PFSK-1 (cell line): ENCODE data around the gene MAP3K4.

Experiments used
- FOXP2 ChIP-seq: optimal IDR thresholded peaks from 2 replicates; pipeline ENCODE3; 2011; ENCODE audit warnings: borderline replicate concordance, control low read depth, inconsistent platforms; ENCODE audit not compliant: insufficient read depth; ENCODE audit errors: extremely low read length, extremely low read depth
- POLR2AphosphoS5 ChIP-seq: IDR thresholded peaks from 2 replicates; pipeline ENCODE4 v1.6.1; 2012; ENCODE audit warnings: low read depth, mild to moderate bottlenecking, control low read depth, low read length, moderate library complexity
- SIN3A ChIP-seq: IDR thresholded peaks from 2 replicates; pipeline ENCODE4 v1.6.1; 2012; ENCODE audit warnings: mild to moderate bottlenecking, low read length, moderate library complexity, borderline replicate concordance; ENCODE audit not compliant: insufficient read depth
- TAF1 ChIP-seq: IDR thresholded peaks from 2 replicates; pipeline ENCODE4 v1.6.1; 2012; ENCODE audit warnings: low read length, control low read depth, borderline replicate concordance; ENCODE audit not compliant: insufficient read depth
- TF ChIP-seq, protein P1 (sequence below), 2 experiments: IDR thresholded peaks; 2 replicates each; pipeline versions ENCODE4 v1.6.1 to v1.8.0; 2011 to 2012; ENCODE audit warnings: low read depth in 2 of 2, low read length in 2 of 2, control low read depth in 1 of 2, inconsistent platforms in 1 of 2, mild to moderate bottlenecking in 1 of 2, moderate library complexity in 1 of 2; ENCODE audit not compliant: insufficient read depth in 1 of 2

The MAP3K4 gene

GRCh38 chr6:161138543-161139303 is 147.2 kb downstream of the MAP3K4 start:
- TF ChIP-seq TAF1 (no peak), SIN3A (no peak), FOXP2 (no peak), POLR2AphosphoS5 (no peak)
- TF ChIP-seq, protein P1, sequence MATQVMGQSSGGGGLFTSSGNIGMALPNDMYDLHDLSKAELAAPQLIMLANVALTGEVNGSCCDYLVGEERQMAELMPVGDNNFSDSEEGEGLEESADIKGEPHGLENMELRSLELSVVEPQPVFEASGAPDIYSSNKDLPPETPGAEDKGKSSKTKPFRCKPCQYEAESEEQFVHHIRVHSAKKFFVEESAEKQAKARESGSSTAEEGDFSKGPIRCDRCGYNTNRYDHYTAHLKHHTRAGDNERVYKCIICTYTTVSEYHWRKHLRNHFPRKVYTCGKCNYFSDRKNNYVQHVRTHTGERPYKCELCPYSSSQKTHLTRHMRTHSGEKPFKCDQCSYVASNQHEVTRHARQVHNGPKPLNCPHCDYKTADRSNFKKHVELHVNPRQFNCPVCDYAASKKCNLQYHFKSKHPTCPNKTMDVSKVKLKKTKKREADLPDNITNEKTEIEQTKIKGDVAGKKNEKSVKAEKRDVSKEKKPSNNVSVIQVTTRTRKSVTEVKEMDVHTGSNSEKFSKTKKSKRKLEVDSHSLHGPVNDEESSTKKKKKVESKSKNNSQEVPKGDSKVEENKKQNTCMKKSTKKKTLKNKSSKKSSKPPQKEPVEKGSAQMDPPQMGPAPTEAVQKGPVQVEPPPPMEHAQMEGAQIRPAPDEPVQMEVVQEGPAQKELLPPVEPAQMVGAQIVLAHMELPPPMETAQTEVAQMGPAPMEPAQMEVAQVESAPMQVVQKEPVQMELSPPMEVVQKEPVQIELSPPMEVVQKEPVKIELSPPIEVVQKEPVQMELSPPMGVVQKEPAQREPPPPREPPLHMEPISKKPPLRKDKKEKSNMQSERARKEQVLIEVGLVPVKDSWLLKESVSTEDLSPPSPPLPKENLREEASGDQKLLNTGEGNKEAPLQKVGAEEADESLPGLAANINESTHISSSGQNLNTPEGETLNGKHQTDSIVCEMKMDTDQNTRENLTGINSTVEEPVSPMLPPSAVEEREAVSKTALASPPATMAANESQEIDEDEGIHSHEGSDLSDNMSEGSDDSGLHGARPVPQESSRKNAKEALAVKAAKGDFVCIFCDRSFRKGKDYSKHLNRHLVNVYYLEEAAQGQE (IDR thresholded peaks at IDR 0.05; ENCODE audit: insufficient read depth in 1 of 2, low read depth in 2 of 2, low read length in 2 of 2), result no peak

DNA sequence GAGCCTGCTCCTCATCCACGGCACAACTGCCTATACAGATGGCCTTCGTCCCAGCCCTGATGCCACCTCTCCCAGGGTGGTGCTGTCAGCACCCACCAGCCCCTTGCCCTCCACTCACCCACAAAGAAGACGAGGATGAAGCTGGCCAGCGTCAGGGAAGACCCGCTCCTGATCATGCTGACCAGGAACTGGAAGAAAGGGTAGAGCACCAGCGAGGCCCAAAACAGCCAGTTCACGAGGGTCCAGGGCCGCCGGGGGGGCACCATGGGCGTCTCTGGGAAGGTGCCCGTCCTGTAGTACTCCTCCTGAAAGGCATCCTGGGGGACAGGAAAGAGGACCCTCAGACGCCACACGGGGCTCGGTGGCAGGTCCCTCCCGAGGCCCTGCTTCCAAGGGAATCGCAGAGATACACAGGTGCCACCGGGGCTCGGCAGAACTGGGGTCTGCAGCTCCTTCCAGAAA is 147.8 kb downstream of the MAP3K4 start:
- no peak for TF ChIP-seq FOXP2

- no peak for TF ChIP-seq SIN3A
These were observed 148.4 kb downstream of the MAP3K4 start for GRCh38 chr6:161139766-161140553.

DNA sequence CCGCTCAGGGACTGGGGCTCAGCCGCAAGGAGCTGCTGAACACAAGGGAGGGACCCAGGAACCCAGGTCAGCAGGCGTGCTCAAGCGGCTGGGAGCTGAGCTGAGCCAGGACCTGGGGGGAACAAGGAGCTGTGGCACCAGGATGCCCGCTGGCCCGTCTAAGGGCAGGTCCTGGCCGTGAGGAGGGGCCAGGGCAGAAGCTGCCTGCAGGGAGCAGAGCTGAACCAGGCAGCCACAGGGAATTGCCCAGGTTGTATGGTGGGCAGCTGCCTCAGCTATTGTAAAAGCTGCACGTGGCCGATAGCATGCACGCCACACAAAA is 148.9 kb downstream of the MAP3K4 start:
- TF ChIP-seq, protein P1 (IDR thresholded peaks at IDR 0.05; ENCODE audit: insufficient read depth in 1 of 2, low read depth in 2 of 2, low read length in 2 of 2), result no peak
- TF ChIP-seq TAF1 (no peak), POLR2AphosphoS5 (no peak), FOXP2 (no peak), SIN3A (no peak)

- no peak for TF ChIP-seq POLR2AphosphoS5
- TF ChIP-seq TAF1, result no peak
- no peak for TF ChIP-seq FOXP2
- TF ChIP-seq SIN3A, result no peak
- TF ChIP-seq, protein P1 (IDR thresholded peaks at IDR 0.05; ENCODE audit: insufficient read depth in 1 of 2, low read depth in 2 of 2, low read length in 2 of 2), result no peak
These were observed 149.6 kb downstream of the MAP3K4 start for GRCh38 chr6:161141173-161141572.

- TF ChIP-seq, protein P1 (IDR thresholded peaks at IDR 0.05; ENCODE audit: insufficient read depth in 1 of 2, low read depth in 2 of 2, low read length in 2 of 2), result no peak
- TF ChIP-seq POLR2AphosphoS5, result no peak
- no peak for TF ChIP-seq SIN3A
- TF ChIP-seq FOXP2, result no peak
- no peak for TF ChIP-seq TAF1
These were observed 151.4 kb downstream of the MAP3K4 start for GRCh38 chr6:161142957-161143296.
